ENCODE data around the gene RTL5. TPM values are rescaled to one million over a fixed set of nuclear protein-coding genes. Genes with fewer than 3 reads are reported as not detected.

Gene RTL5
- total RNA-seq = 0.33 and 0.38 TPM in 2 replicates

GRCh38 chrX:72131317-72132294 is at the start of gene RTL5:
TSS of gene RTL5 (minus strand) at chrX:72131915.

Other genes with a start within 250 kb of the RTL5 start
- gene NHSL2, start 221.1 kb downstream of the RTL5 start, total RNA-seq = 54.9 and 57.5 TPM in 2 replicates
- gene PIN4, start 49.8 kb upstream of the RTL5 start, total RNA-seq = 6.8 and 10.5 TPM in 2 replicates
- 2.3 and 6.3 TPM in 2 replicates for gene ERCC6L, start 107.1 kb upstream of the RTL5 start, total RNA-seq
- 731 and 741 TPM in 2 replicates for gene RPS4X, start 145.3 kb upstream of the RTL5 start, total RNA-seq
- gene CITED1, start 174.0 kb upstream of the RTL5 start, total RNA-seq = not detected in 2 replicates

All from vein endothelial cell (primary cell).